ENCODE measurements around the gene RUNDC1.
"Not testable (repeated sequence)": the region's sequence is repeated elsewhere in the genome, so short reads cannot be mapped to it uniquely, and the experiment has no call there.

Gene RUNDC1

DNA sequence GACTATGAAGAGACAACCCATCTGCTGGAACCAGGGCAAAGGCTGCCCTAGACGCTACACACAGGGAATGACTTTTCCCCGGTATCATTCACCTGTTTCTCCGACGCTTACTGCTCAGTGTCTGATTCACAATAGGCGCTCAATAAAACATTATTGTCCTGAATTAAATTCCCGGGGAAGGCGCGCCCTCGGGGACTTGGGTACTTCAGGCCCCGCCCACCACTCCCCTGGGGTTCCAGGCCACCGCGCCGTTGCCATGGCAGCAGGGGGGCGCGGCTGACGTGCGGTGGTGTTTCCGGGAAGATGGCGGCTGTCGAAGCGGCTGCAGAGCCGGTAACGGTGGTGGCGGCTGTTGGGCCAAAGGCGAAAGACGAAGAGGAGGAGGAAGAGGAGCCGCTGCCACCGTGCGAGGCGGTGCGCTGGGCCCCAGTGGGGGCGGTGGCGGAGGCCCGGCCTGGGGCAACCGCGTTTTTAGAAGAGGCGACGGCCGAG is at the start of gene RUNDC1:
TSS of gene RUNDC1 (plus strand) at position 292 of the 492 bp plus-strand sequence. CDS start at position 304, 12 bp downstream.
- peak; percentile 87 for DNase-seq

DNA sequence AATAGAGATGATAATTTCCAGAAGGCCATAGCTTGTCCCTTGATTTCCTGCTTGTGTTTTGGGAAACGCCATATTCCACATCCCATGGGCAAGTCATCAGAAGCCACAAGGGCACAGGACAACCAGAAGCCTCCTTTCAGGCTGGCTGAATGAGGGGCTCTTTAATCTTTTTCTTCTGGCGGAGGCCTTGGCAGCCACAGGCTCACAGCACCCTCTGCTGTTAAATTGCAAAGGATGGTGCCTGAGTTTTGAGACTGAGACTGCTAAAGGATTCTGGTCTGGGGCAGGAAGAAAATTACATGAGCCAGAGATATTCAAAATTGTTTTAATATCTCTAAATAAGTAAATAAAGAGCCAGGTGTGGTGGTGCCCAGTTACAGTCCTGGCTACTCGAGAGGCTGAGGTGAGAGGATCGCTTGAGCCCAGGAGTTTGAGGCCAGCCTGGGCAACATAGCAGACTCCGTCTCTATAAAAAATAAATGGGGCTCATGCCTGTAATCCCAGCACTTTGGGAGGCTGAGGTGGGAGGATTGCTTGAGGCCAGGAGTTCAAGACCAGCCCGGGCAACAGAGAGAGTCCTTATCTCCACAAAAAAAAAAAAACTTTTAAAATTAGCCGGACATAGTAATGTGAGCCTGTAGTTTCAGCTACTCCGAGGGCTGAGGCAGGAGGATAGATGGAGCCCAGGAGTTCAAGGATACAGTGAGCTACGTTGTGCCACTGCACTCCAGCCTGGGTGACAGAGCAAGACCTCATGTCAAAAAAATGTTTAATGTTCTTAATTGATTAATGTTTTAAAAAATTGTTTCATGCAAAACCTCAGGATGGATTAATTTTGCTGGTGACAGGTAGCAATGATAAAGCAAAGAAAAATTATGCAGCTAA is 42.4 kb upstream of the RUNDC1 start:
- DNase-seq, result peak; percentile 54

DNA sequence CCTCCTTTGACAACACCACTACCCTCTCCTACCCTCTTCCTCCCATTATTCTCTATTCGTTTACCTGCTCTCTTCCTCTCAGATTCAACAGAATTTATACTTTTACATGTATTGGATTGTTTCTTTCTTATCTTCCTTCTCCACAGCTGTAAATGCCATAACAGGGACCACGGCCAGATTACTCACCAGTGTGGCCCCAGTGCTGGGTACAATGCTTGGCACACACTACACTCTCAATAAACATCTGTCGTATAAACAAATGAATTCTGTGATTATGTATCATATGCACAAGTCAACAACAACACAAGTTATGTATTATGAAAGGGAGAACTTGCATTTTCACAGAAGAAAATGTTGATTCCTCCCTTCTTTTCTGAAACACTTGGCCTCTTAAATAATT is 36.2 kb upstream of the RUNDC1 start:
- DNase-seq, result no peak

DNA sequence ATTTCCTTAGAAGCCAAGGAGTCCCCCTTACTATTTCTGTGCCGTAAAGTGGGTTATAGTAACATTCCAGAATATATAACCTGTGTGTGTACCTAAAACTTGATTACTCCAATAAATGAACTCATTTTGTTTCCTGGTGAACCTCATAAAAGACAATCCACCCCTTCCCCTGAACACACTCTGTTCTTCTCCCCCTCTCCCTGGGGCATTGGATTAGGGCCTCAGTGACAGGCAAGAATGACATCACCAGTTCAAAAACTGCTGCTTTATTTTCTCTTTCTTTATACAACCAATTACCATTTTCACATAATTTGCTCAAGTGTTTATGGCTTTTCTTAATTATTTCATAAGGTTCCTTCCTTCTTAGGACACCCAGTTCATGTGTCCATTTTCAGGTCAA is 33.6 kb upstream of the RUNDC1 start:
- DNase-seq, result no peak

DNA sequence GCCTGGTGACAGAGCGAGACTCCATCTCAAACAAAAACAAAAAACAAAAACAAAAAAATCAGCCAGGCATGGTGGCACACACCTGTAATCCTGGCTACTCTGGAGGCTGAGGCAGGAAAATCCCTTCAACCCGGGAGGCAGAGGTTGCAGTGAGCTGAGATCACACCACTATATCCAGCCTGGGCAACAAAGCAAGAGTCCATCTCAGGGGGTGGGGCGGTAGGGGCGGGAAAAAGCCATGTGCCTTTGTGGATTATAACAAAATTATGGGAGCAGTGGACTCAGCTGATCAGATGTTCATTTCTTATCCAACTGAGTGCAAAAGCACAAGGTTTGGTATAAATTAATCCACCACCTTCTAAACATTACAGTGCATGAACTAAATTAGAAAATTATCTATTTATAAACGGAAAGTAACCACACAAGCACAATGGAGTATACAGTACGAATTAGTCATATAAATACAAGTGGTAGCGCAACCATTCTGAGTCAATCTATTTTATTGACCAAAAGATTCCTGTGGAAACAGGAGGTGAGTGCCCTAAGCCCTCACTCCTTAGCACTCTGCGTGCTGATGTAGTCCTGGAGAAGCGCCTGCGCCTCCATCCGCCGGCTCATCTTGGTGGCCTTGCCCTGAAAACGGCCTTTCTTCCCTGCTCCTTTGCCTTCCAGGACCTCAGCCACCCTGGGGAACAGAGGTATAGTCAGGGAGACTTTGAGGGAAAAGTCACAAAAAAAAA is 30.2 kb upstream of the RUNDC1 start:
- no peak for DNase-seq

DNA sequence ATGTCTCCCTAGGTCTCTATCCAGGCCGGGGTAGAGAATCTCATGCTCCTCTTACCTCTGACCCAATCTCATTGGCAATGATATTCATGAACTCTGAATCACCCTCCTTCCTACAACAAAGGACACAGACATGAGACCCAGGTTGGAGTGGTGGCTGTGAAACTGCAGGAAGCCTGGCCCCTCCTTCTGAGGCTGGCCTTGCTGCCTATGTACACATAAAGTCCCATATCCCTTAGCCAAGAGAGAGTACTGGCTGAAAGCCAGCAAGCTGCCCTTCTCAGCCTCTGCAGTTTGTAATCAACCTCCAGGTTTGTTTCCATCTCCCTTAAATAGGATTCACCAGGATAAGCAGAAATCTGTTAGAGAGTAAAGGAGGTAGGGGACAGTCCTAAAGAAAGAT is 26.7 kb upstream of the RUNDC1 start:
- no peak for DNase-seq

DNA sequence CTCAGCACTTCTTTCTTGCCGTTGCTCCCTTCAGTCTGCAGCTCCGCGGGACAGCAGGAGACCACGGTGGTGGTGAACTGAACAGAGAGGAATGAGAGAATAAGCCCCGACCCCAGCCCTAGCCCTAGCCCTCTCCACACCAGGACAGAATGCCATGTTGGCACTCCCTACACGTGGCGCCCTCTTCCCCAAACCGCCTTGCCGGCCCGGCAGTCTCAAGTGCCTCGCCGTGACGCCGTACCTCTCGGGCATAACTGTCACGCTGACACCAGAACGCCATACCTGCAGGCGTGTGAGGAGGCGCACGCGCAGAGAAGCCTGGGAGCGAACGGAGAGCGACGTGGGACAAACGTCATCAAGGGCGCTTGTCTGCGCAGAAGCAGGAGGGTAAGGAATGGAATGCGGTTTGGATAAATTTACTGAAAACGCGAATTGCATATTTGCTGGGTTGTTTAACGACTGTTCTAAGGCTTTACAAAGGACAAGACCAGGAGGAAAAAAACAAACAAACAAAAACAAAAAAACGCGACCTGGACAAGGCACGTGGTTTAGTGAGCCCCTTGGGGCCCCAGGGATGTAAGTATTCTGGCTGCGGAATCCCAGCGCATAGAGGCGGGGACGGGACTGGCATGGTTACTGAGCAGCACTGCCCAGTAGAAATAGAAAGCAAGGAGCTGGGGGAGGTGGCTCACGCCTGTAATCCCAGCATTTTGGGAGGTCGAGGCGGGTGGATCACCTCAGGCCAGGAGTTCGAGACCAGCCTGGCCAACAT is 16.0 kb upstream of the RUNDC1 start, which contains the start of gene AARSD1:
TSS of gene AARSD1 (minus strand) at position 294 of the 772 bp plus-strand sequence. CDS start at position 280, 14 bp downstream.
- DNase-seq, result peak; percentile 93

DNA sequence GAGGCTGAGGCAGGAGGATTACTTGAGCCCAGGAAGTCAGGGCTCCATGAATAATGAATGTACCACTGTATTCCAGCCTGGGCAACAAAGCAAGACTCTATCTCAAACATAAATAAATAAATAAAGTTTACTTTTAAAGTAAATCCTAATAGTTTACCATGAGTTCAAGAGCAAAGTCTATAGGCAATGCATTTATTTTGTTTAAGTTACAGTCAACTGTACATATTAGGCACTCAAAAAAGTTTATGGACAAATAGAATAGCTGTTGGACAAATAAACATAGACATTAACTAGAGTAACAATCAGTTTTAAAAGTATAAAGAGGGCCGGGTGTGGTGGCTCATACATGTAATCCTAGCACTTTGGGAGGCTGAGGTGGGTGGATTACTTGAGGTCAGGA is 12.4 kb upstream of the RUNDC1 start:
- DNase-seq, result no peak

DNA sequence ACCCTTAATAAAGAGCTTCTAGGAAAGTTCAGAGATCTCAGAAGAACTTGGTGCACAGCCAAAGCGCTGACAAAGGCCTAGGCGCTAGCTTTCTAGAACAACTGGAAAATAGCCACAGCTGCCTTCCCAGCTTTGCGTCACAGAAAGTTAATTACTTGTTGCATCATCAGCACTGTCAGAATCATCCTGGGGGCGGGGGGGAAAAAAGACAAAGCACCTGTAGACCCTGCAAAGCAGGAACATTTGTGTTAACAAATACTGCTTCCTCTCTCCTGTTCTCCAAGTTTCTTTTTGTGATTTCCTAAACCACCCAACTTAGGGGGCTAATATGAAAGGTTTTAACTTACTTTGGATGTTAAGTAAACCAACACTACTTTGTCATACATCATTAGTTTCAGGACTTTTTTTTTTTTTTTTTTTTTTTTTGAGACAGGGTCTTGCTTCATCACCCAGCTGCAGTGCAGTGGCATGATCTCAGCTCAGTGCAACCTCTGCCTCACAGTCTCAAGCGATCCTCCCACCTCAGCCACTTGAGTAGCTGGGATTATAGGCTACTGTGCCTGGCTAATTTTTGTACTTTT is 11.3 kb upstream of the RUNDC1 start:
- peak; percentile 8 for DNase-seq

DNA sequence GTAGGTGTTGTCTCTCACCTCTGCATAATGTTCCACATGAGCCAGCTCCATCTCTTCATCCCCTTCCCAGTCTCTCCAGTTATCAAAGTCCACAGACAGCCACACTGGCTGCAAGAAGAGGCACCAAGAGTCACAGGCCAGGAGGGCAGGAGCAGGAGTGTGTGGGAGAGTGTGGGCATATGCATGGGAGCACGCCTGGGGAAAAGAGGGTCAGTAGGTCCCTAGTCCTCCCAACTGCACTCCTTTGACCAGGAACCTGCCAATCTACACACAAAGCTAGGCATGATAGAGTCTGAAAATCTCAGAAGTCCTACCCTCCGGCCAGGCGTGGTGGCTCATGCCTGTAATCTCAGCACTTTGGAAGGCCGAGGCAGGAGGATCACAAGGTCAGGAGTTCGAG is 8.8 kb upstream of the RUNDC1 start:
- no peak for DNase-seq

DNA sequence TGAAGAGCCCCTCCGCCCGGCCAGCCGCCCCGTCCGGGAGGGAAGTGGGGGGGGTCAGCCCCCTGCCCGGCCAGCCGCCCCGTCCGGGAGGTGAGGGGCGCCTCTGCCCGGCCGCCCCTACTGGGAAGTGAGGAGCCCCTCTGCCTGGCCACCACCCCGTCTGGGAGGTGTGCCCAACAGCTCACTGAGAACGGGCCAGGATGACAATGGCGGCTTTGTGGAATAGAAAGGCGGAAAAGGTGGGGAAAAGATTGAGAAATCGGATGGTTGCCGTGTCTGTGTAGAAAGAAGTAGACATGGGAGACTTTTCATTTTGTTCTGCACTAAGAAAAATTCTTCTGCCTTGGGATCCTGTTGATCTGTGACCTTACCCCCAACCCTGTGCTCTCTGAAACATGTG is 7.0 kb upstream of the RUNDC1 start:
- DNase-seq, result not testable (repeated sequence)

DNA sequence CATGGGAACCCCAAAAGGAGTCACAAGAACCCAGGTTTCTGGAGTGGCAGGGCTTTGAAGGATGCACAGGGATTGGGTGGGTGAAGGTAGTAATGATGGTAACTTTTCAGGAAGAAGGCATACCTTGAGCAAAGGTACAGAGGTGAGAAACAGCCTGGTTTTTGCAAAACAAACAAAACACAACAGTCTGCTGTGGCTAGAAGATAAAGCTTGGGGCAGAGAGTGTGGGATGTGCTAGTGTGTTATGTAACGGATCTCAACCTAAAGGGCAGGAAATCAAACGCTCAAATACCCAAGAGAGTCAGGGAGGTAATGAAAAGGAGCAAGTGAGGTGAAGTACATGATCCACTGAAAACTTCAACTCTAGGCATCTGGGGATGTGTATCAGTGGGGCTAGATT is 5.1 kb upstream of the RUNDC1 start:
- DNase-seq, result no peak

DNA sequence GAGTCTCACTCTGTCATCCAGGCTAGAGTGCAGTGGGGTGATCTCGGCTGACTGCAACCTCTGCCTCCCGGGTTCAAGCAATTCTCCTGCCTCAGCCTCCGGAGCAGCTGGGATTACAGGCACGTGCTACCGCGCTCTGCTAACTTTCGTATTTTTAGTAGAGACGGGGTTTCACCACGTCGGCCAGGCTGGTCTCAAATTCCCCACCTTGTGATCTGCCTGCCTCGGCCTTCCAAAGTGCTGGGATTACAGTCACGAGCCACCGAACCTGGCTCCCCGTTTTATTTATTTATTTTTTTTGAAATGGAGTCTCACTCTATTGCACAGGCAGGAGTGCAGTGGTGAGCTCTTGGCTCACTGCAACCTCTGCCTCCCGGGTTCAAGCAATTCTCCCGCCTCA is 4.7 kb upstream of the RUNDC1 start:
- not testable (repeated sequence) for DNase-seq

DNA sequence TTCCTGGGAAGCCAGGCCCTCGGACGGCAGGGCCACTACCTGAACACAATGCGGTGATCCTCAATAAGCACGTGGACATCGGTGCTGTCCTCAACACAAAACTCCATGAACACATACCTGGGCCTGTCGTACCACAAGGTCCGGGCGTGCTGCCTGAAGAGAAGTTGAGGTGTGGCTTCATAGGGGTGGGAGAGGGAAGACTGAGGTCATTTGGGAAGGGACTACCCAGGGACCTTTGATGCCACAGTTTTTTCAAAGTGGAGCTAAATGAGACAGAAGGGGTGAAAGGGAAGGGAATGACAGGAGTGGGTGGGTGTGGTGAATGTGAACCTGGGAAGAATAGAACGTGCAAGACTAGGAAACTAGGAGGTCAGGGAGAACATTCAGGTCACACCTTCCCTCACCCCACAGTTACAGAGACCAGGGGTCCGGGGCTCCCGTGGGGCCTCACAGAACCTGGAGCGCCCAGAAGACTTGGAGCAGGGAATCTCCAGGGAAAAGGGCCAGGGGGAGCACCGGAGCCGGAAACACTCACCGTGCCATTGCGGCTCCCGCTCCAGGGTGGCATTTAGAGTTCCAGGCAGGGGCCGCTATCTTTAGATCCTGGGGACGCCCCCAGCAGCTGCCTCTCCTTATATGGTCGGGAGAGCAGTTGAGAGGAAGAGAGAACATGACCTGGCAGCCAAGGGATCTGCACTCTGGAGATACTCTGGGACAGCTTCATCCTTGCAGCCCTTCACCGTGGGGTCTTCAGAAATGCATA is 673 bp upstream of the RUNDC1 start, which contains the start of gene PTGES3L:
TSS of gene PTGES3L (minus strand) at position 570 of the 763 bp plus-strand sequence. CDS start at position 543, 27 bp downstream.
- DNase-seq, result peak; percentile 67

DNA sequence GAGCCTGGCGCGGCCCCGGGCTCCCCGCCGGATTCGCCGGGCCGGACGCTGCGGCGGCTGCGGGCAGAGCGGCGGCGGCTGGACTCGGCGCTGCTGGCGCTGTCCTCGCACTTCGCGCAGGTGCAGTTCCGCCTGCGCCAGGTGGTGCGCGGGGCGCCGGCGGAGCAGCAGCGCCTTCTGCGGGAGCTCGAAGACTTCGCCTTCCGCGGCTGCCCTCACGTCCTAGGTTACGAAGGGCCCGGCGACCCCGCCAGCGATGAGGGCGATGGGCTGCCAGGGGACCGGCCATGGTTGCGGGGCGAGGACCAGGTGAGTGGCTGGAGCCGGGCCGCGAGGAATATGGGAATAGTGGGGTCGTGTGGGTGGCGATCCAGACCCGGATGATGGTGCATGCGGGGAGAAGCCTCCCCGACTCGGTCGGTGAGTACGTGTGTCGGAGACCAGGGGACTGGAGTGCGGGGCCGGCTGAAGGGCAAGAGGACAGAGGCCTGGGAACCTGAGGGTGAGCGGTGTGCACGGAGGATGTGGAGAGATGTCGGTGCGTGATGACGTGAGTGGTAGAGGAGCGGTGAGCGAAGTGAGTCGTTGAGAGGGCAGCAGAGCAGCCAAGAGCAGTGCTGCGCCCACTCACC is 517 bp downstream of the RUNDC1 start:
- DNase-seq, result peak; percentile 43

DNA sequence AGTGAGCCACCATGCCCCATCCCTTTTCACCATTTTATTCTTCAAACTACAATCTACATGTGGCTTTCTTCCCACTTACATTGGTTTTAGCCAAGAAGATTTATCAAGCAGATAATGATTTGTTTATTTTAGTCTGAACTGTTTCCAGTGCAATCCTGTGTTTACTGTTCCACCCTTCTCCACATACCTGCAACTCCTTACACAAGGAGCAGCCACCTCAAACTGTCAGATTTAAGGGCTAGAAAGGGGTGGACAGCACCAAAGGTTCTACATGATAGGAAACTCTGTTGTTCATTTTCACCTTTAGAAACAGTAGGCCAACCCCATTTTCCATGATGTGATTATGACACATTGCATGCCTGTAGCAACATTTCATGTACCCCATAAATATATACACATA is 1.9 kb downstream of the RUNDC1 start:
- no peak for DNase-seq

DNA sequence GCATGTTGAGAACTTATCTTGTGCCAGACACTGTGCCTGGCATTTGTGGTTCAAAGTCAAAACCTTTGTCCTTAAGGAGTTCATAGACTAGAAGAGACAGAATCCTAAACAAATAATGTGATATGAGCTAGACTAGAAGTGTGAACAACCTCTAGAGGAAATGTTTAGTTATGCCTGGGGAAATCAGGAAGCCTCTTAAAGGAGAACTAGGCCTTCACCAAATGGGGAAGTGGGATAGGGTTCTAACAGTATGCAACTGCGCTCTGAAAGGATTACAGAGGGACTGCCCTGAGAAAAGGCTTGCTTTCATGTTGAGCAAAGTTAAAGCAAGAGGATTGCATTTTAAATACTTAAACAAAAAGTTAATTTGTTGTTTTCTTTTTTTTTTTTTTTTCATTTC is 4.9 kb downstream of the RUNDC1 start:
- DNase-seq, result no peak

DNA sequence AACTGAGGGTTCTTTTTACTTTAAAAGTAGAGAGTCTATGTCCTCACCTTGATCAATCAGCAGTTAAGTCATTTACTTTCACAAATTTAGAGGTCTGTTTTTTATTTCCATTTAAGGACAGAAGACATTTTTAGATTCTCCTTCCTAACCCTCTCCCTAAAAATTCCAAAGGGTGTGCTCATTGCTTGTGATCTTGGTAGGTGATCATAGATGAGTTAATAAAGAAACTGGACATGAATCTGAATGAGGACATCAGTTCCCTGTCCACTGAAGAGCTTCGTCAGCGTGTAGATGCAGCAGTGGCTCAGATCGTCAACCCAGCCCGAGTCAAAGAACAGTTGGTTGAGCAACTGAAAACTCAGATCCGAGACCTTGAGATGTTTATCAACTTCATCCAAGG is 8.8 kb downstream of the RUNDC1 start:
- peak; percentile 31 for DNase-seq

DNA sequence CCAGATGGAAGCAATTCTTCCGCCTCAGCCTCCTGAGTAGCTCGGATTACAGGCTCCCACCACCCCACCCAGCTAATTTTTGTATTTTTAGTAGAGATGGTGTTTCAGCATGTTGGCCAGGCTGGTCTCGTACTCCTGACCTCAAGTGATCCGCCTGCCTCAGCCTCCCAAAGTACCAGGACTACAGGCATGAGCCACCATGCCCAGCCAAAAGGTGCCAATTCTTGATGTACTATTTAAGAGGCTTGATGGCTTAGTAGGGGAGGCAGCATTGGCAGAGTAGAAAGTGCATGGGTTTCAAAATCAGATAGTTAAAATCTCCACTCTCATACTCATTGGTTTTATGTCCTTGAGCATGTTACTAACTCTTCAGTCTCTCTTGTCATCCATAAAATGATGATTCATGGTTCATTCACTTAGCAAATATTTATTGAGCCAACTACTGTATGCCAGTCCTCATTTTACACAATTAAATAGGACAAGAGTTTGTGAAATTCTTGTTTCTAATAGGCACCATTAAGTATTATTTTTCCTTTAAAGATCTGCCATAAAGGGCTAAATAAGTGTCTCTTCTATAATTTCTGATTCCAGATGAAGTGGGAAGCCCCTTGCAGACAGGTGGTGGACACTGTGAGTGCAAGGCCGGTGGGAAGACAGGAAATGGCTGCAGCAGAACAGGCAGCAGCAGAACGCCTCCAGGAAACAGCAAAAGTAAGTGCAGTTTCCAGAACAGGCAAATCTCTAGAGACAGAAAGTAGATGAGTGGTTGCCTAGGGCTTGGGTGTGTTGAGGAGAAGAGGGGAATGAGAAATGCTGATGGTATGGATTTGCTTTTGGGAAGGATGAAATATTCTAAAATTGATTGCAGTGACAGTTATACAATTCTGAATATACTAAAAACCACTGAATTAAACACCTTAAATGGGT is 9.6 kb downstream of the RUNDC1 start:
- DNase-seq, result peak; percentile 69

DNA sequence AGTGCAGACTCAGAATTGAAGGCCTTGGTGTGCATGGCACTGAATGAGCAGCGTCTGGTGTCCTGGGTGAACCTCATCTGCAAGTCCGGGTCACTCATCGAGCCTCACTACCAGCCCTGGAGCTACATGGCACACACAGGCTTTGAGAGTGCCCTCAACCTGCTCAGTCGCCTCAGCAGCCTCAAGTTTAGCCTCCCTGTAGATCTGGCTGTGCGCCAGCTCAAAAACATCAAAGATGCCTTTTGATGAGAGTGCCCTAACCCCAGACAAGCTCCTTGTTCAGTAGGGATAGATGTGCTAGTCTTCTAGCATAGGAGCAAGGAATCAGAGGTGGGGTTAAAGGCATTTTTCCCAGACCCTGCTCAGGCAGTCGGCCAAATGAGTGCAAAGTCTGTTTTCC is 11.1 kb downstream of the RUNDC1 start:
- no peak for DNase-seq
